Sigmoid colon (tissue), 7 donors: ENCODE measurements around the gene FAXC. TPM values are rescaled to one million over a fixed set of nuclear protein-coding genes. Genes with fewer than 3 reads are reported as not detected.
A peak's percentile ranks its signal among the peaks of the same experiment; 100 is the strongest.
"Not testable (repeated sequence)": the region's sequence is repeated elsewhere in the genome, so short reads cannot be mapped to it uniquely, and the experiment has no call there.

Experiments used
- DNase-seq: peaks from one replicate; pipeline ENCODE4 v3.0.0-alpha.2; 2019
- H3K27ac ChIP-seq, 4 donors: fragments of 200-600 bp; sonication (generic); one replicate each; pipeline ENCODE4 v1.5.1; 2016 to 2019; ENCODE audit warnings: mild to moderate bottlenecking in 1 of 4
- H3K27me3 ChIP-seq, 3 donors: fragments of 200-600 bp; sonication (generic); one replicate each; pipeline ENCODE4 v1.5.1; 2019; ENCODE audit warnings: mild to moderate bottlenecking in 1 of 3
- H3K36me3 ChIP-seq, 4 donors: fragments of 200-600 bp; sonication (generic); one replicate each; pipeline ENCODE4 v1.5.1; 2016 to 2019
- H3K4me1 ChIP-seq, 4 donors: fragments of 200-600 bp; sonication (generic); one replicate each; pipeline ENCODE4 v1.5.1; 2017 to 2019
- H3K4me3 ChIP-seq, 4 donors: fragments of 200-600 bp; sonication (generic); one replicate each; pipeline ENCODE4 v1.5.1; 2017 to 2019; ENCODE audit warnings: mild to moderate bottlenecking in 2 of 4, moderate library complexity in 1 of 4
- H3K9me3 ChIP-seq, 4 donors: fragments of 200-600 bp in 3 of 4; sonication (generic) in 3 of 4; one replicate each; pipeline versions ENCODE4 v1.5.1 to v1.6.1; 2013 to 2019
- CTCF ChIP-seq, 4 experiments: fragments of 450-650 bp in 3 of 4; fragments of 200-600 bp in 1 of 4; IDR thresholded peaks; one replicate each; pipeline ENCODE4 v1.5.1; 2016 to 2019; ENCODE audit warnings: antibody characterized with exemption in 4 of 4, mild to moderate bottlenecking in 3 of 4, moderate library complexity in 2 of 4
- EP300 ChIP-seq, 4 donors: sonication (generic); formaldehyde crosslinking; IDR thresholded peaks; one replicate each; pipeline ENCODE4 v1.6.1; 2017; ENCODE audit warnings: antibody characterized with exemption in 4 of 4
- POLR2A ChIP-seq, 2 donors: fragments of 450-650 bp; IDR thresholded peaks; one replicate each; pipeline ENCODE4 v1.6.1; 2016; ENCODE audit warnings: antibody characterized with exemption in 2 of 2, mild to moderate bottlenecking in 2 of 2, moderate library complexity in 2 of 2
- POLR2AphosphoS5 ChIP-seq, 4 donors: sonication (generic); formaldehyde crosslinking; IDR thresholded peaks; one replicate each; pipeline ENCODE4 v1.6.1; 2017; ENCODE audit warnings: antibody characterized with exemption in 4 of 4
- WGBS, 2 donors: extraction: QIAGEN DNeasy Blood & Tissue Kit; methylation state at CpG; one replicate each; pipeline ENCODE4 v1.1.7; 2013; 5-methylcytosine and 5-hydroxymethylcytosine counted together
- intact Hi-C: fragments of 100-400 bp; cut with DNase I; formaldehyde crosslinking; loops from one replicate; pipeline ENCODE4 v1.15.1; 2023
- polyA plus RNA-seq, 3 donors: library from polyadenylated mRNA; stranded (reverse); fragments of 200-250 nt; gene quantifications; one replicate each; pipeline ENCODE4 v1.2.3, GENCODE V29; 2013
- total RNA-seq, 4 donors: library from RNA; depleted of rRNA; stranded (reverse); fragments of >200 nt; gene quantifications; one replicate each; pipeline ENCODE4 v1.1.0, GENCODE V29; 2016
- donor health status: healthy with polysubstance abuse.
- donor health status: Bipolar disorder and iron deficiency.
- donor health status: healthy.

FAXC gene
- total and polyA plus RNA-seq, 7 donors, result under 0.01 to 54.0 (median 23.1) TPM

GRCh38 chr6:99338188-99338587 lies 11.3 kb downstream of the FAXC start:
- Histone ChIP-seq H3K27ac (peak overlapping the region; percentile 55 to 81 (median 78)), H3K9me3 (no peaks in the 10 kb centered on the region), H3K4me3 (no peak overlapping the region), H3K27me3 (no peaks in the 10 kb centered on the region), H3K36me3 (peaks cover 0 to under 1% (median 0%) of the 10 kb centered on the region in 4 donors), H3K4me1 (peaks cover 0 to 18% (median 12%) of the 10 kb centered on the region in 4 donors)
- DNase-seq, result no peak
- intact Hi-C loops, result no loop called here
- TF ChIP-seq POLR2AphosphoS5 (IDR thresholded peaks at IDR 0.05) (no peak), EP300 (IDR thresholded peaks at IDR 0.05) (no peak), CTCF (IDR thresholded peaks at IDR 0.05) (no peak), POLR2A (IDR thresholded peaks at IDR 0.05) (no peak)
- WGBS, 2 donors, result 63 to 66% methylated on average over 2 of the region's 2 CpGs

- H3K27ac ChIP-seq, result peak overlapping the region; percentile 74 to 81 (median 78)
- H3K4me1 ChIP-seq, result peaks cover 0 to 18% (median 10%) of the 10 kb centered on the region in 4 donors
- peaks cover 0 to 23% (median 0%) of the 10 kb centered on the region in 4 donors for H3K36me3 ChIP-seq
- H3K27me3 ChIP-seq, H3K4me3 ChIP-seq, H3K9me3 ChIP-seq, DNase-seq: not testable (repeated sequence)
- intact Hi-C loops, result loop anchor here (2.0 kb wide), 3 partner anchors 14 to 90 kb away; partner anchors contain the start of genes FAXC and PNISR
- WGBS, 2 donors, result 71 to 77% methylated on average over 6 of the region's 6 CpGs
Measured at GRCh38 chr6:99335298-99335697, 14.2 kb downstream of the FAXC start.

GRCh38 chr6:99334526-99335127 lies 14.8 kb downstream of the FAXC start:
- no peak for DNase-seq
- Histone ChIP-seq H3K4me1 (peaks cover 0 to 18% (median 10%) of the 10 kb centered on the region in 4 donors), H3K27ac (peak overlapping the region; percentile 74 to 81 (median 78)), H3K4me3 (no peak overlapping the region), H3K27me3 (no peaks in the 10 kb centered on the region), H3K36me3 (peaks cover 0 to 23% (median 0%) of the 10 kb centered on the region in 4 donors), H3K9me3 (no peaks in the 10 kb centered on the region)
- intact Hi-C loops, result loop anchor here (2.0 to 5.0 kb wide), 4 partner anchors 14 to 188 kb away; partner anchors contain the start of genes FAXC and PNISR
- WGBS, 2 donors, result 16 to 31% methylated on average over 2 of the region's 2 CpGs
- peak; percentile 27 to 72 (median 53) for TF ChIP-seq CTCF (IDR thresholded peaks at IDR 0.05)
- TF ChIP-seq POLR2A (IDR thresholded peaks at IDR 0.05), result no peak

- intact Hi-C loops, result loop anchor here (5.0 kb wide), 1 partner anchor 189 kb away; no protein-coding TSS in a partner anchor
- no peak for DNase-seq
- 81 to 88% methylated on average over 6 of the region's 6 CpGs for WGBS, 2 donors
- Histone ChIP-seq H3K9me3 (no peaks in the 10 kb centered on the region), H3K27me3 (no peaks in the 10 kb centered on the region), H3K36me3 (peaks cover 0 to 23% (median 0%) of the 10 kb centered on the region in 4 donors), H3K4me1 (peaks cover 0 to 13% (median 8%) of the 10 kb centered on the region in 4 donors), H3K4me3 (no peak overlapping the region), H3K27ac (peak overlapping the region in 2 of 4 donors; percentile 11 to 81)
- TF ChIP-seq POLR2AphosphoS5 (IDR thresholded peaks at IDR 0.05) (no peak), POLR2A (IDR thresholded peaks at IDR 0.05) (no peak), EP300 (IDR thresholded peaks at IDR 0.05) (no peak), CTCF (IDR thresholded peaks at IDR 0.05) (no peak)
Measured at GRCh38 chr6:99333068-99333467, 16.4 kb downstream of the FAXC start.

- TF ChIP-seq CTCF (IDR thresholded peaks at IDR 0.05) (no peak), POLR2AphosphoS5 (IDR thresholded peaks at IDR 0.05) (no peak), EP300 (IDR thresholded peaks at IDR 0.05) (no peak), POLR2A (IDR thresholded peaks at IDR 0.05) (no peak)
- H3K9me3 ChIP-seq, result no peaks in the 10 kb centered on the region
- WGBS, 2 donors, result 66 to 94% methylated on average over 3 of the region's 3 CpGs
- H3K36me3 ChIP-seq, result peaks cover 0 to 26% (median 0%) of the 10 kb centered on the region in 4 donors
- no peak overlapping the region for H3K4me3 ChIP-seq
- H3K27ac ChIP-seq, result no peak overlapping the region
- intact Hi-C loops, result loop anchor here (5.0 kb wide), 1 partner anchor 191 kb away; no protein-coding TSS in a partner anchor
- peaks cover 0 to 11% (median 8%) of the 10 kb centered on the region in 4 donors for H3K4me1 ChIP-seq
- DNase-seq, result no peak
- H3K27me3 ChIP-seq, result no peaks in the 10 kb centered on the region
Measured at GRCh38 chr6:99331531-99331930, 17.9 kb downstream of the FAXC start.
